Activated naive CD8-positive, alpha-beta T cell treated with anti-CD3 and anti-CD28 coated beads, Interleukin-2, amount 10 ng/mL, durations not matched to agents 7 days and 5 days (primary cell): Measurements from ENCODE around the gene SYTL1. TPM values are rescaled to one million over a fixed set of nuclear protein-coding genes. Genes with fewer than 3 reads are reported as not detected.

ENCODE experiments used
- ATAC-seq: fragments of 150-1000 bp; cut with Tn5 transposase; one replicate; pipeline ENCODE4 v1.10.0; 2021; ENCODE audit warnings: low read depth, moderate library complexity
- POLR2A ChIA-PET: fragments of 350-600 bp; sonication (Branson Sonifier 250); formaldehyde crosslinking; loops from one replicate; lab custom pipeline; 2021; ENCODE audit warnings: antibody characterized with exemption; lab: Charles Lee
- DNase-seq: peaks from one replicate; pipeline ENCODE4 v3.0.0; 2021
- H3K27ac Mint-ChIP-seq: one replicate; pipeline ENCODE4 v1.8.0; 2022; ENCODE audit warnings: mild to moderate bottlenecking, mixed read lengths
- H3K27me3 Mint-ChIP-seq: one replicate; pipeline ENCODE4 v1.8.0; 2022; ENCODE audit warnings: mild to moderate bottlenecking, moderate library complexity, mixed read lengths
- H3K36me3 Mint-ChIP-seq: one replicate; pipeline ENCODE4 v1.8.0; 2021; ENCODE audit warnings: mild to moderate bottlenecking, mixed read lengths
- H3K4me1 Mint-ChIP-seq: one replicate; pipeline ENCODE4 v1.8.0; 2021; ENCODE audit warnings: mixed read lengths
- H3K4me3 Mint-ChIP-seq: one replicate; pipeline ENCODE4 v1.8.0; 2022; ENCODE audit warnings: mild to moderate bottlenecking, moderate library complexity, mixed read lengths
- H3K9me3 Mint-ChIP-seq: one replicate; pipeline ENCODE4 v1.8.0; 2021; ENCODE audit warnings: mixed read lengths
- total RNA-seq, 2 experiments: library from RNA; stranded (reverse); gene quantifications; one replicate each; pipeline ENCODE4 v1.2.3, GENCODE V29; 2021

The SYTL1 gene
- total RNA-seq, 2 experiments from 2014 or later, result 103 to 105 TPM

DNA sequence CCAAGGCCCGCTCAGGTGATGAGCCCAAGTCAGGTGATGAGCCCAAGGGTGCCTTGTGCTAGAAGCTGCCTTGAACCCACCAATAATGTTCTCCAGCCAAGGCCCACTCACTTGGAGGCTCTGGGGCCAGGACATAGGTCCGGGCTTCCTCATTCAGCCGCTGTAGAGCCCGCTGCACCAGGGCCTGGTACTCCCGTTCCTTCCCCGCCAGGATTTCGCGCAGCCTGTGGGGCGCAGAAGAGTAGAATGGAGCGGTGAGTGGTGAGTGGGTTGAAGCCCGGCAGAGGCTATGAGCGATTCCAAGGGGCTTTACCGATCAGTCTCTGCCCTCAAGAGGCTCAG, 14.4 kb downstream of the SYTL1 start:
- ATAC-seq, result no peak
- H3K36me3 Mint-ChIP-seq, result no peaks in the 10 kb centered on the region
- H3K27me3 Mint-ChIP-seq, result peaks cover 6% of the 10 kb centered on the region
- peak overlapping the region; percentile 86 for H3K27ac Mint-ChIP-seq
- H3K4me1 Mint-ChIP-seq, result peaks cover 27% of the 10 kb centered on the region
- H3K9me3 Mint-ChIP-seq, result no peaks in the 10 kb centered on the region
- H3K4me3 Mint-ChIP-seq, result peak overlapping the region; percentile 48
- no peak for DNase-seq
- POLR2A ChIA-PET, result interaction anchor here (1.1 to 4.2 kb wide), 4 partner anchors 9 to 32 kb away, joined by 3 to 29 read pairs (median 14); partner anchors contain the start of genes MAP3K6 and SYTL1

DNA sequence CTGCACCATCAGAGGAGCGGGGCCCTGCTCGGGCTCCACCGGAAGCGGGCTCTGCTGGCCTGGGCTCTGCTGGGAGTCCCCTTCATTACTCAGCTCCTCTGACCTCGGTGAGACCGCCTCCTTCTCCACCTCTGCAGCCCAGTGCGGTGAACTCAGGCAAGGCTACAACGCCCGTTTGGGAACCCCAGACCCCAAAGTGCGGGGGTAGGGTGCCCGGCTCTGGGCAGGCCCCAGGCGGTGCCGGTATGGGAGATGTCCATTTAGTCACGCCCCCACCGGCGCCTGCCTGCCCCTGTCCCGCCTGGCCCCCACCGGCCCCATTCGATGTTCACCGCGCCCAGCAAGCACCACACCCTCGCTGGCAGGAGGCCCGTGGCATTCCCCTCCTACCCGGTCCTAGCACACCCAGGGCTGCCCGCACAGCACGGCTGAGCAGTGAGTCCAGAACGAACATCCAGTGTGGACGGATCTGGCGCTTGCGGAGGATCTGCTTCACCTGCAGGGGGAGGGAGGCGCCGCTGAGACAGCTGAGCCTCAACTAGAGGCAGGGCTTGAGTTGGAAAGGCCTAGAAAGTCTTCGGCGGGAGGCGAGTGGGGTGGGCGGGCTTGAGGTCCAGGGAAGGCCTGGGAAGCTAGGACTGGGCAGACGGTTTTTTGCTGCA, 14.9 kb downstream of the SYTL1 start:
- ATAC-seq (peak; percentile 23), DNase-seq (peak; percentile 49)
- H3K36me3 Mint-ChIP-seq, result no peaks in the 10 kb centered on the region
- H3K27me3 Mint-ChIP-seq, result peaks cover 6% of the 10 kb centered on the region
- H3K4me3 Mint-ChIP-seq, result peak overlapping the region; percentile 78
- peak overlapping the region; percentile 86 for H3K27ac Mint-ChIP-seq
- POLR2A ChIA-PET, result interaction anchor here (1.0 to 4.2 kb wide), 14 partner anchors 8 to 248 kb away, joined by 3 to 29 read pairs (median 4); partner anchors contain the start of genes MAP3K6 and SYTL1
- H3K4me1 Mint-ChIP-seq, result peaks cover 27% of the 10 kb centered on the region
- no peaks in the 10 kb centered on the region for H3K9me3 Mint-ChIP-seq

DNA sequence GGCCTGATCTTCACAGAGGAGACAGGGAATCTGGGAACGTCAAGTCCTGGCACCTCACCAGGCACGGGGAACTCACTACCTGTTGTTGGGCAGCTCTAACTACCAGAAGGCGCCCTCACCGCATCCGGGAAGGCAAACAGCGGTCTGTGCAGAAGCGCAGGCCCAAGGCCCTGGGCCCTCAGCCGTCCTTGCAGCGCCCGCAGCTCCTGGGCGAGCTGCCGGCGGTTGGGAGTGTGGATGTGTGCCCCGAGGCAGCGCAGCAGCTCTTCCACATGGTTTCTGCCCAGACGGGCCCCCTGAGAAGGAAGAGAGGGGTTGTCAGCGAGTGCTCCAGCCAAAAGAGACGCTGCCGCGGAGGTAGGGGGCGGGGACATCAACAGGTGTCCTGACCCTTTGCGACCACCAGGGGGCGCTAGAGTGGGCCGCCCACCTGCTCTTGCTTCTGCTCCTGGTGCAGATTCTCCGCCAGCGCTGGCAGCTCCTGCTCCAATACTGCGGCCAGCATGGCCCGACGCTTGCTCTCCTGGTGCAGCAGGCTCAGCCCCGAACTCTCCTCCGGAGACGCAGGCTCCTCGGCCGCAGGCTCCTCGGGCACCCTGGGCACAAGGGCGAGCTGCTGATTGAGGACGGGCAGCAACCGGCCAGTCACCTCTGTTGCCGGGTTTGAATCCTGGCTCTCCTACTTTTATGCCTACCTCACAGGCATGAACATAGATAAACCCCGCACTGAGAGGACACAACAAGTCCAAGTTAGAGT, 15.6 kb downstream of the SYTL1 start:
- Mint-ChIP-seq H3K9me3 (no peaks in the 10 kb centered on the region), H3K27ac (peak overlapping the region; percentile 86), H3K27me3 (peaks cover 6% of the 10 kb centered on the region), H3K4me1 (peaks cover 27% of the 10 kb centered on the region), H3K4me3 (peak overlapping the region; percentile 78), H3K36me3 (no peaks in the 10 kb centered on the region)
- POLR2A ChIA-PET, result interaction anchor here (0.5 to 4.2 kb wide), 13 partner anchors 9 to 247 kb away, joined by 3 to 29 read pairs (median 4); partner anchors contain the start of genes MAP3K6 and SYTL1
- DNase-seq, result peak; percentile 89
- peak; percentile 71 for ATAC-seq

DNA sequence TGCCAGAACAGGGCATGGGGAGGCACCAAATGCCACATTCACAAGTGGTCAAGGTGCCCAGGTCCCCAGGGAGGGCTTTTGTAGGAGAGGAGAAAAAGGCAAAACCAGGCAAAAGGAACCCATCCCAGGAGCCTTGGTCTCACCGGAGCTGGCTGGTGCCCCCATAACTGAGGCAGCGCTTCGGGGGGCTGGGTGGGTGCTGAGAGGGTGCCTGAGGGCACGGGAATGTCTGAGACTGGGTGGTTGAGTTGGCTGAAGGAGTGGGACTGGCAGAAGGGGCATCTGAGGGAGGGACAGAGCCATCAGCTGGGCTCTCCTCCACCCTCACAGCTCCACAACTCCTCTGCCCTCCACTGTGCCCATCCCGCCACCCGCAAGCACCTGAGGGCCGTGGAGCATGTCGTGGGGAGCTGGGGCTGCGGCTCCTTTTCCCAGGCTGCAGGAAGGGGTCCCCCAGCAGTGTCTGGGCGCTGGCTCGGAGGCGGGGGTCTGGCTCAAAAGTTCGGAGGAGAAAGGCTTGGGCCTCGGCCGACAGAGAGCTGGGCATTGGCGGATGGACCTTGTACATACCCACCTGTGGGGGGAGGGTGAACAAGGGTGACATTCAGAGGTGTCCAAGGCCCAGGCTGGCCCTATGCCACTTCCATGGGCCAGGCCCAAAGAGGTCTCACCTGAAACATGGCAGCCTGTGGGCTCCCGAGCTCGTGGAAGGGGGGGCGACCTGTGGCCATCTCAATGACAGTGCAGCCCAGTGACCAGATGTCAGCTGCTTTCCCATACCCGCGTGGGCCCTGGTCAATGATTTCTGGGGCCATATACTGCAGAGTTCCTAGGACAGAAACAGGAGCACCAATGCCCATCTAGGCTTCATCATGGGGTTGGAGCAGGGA, 16.5 kb downstream of the SYTL1 start:
- H3K27ac Mint-ChIP-seq, result no peak overlapping the region
- H3K4me3 Mint-ChIP-seq, result no peak overlapping the region
- POLR2A ChIA-PET, result interaction anchor here (0.6 to 3.6 kb wide), 10 partner anchors 8 to 247 kb away, joined by 3 to 23 read pairs (median 4); partner anchors contain the start of genes MAP3K6 and SYTL1
- H3K4me1 Mint-ChIP-seq, result peaks cover 27% of the 10 kb centered on the region
- peaks cover 6% of the 10 kb centered on the region for H3K27me3 Mint-ChIP-seq
- H3K9me3 Mint-ChIP-seq, result no peaks in the 10 kb centered on the region
- DNase-seq, result no peak
- no peaks in the 10 kb centered on the region for H3K36me3 Mint-ChIP-seq
- ATAC-seq, result no peak

GRCh38 chr1:27358928-27359313, 17.1 kb downstream of the SYTL1 start:
- H3K4me1 Mint-ChIP-seq, result peaks cover 31% of the 10 kb centered on the region
- POLR2A ChIA-PET, result interaction anchor here (0.6 to 3.6 kb wide), 4 partner anchors 14 to 17 kb away, joined by 3 to 23 read pairs (median 4); partner anchors contain the start of gene SYTL1
- no peaks in the 10 kb centered on the region for H3K36me3 Mint-ChIP-seq
- DNase-seq (no peak), ATAC-seq (no peak)
- H3K9me3 Mint-ChIP-seq, result no peaks in the 10 kb centered on the region
- peak overlapping the region; percentile 1 for H3K4me3 Mint-ChIP-seq
- H3K27ac Mint-ChIP-seq, result peak overlapping the region; percentile 17
- H3K27me3 Mint-ChIP-seq, result peaks cover 6% of the 10 kb centered on the region

- peak overlapping the region; percentile 63 for H3K4me3 Mint-ChIP-seq
- H3K36me3 Mint-ChIP-seq, result no peaks in the 10 kb centered on the region
- H3K9me3 Mint-ChIP-seq, result no peaks in the 10 kb centered on the region
- DNase-seq (no peak), ATAC-seq (no peak)
- peaks cover 31% of the 10 kb centered on the region for H3K4me1 Mint-ChIP-seq
- H3K27ac Mint-ChIP-seq, result peak overlapping the region; percentile 61
- peaks cover 6% of the 10 kb centered on the region for H3K27me3 Mint-ChIP-seq
- POLR2A ChIA-PET, result interaction anchor here (1.0 to 1.6 kb wide), 2 partner anchors 15 to 18 kb away, joined by 3 to 4 read pairs; partner anchors contain the start of gene SYTL1
Measured at GRCh38 chr1:27359822-27360158, 18.0 kb downstream of the SYTL1 start.

- Mint-ChIP-seq H3K27ac (peak overlapping the region; percentile 61), H3K27me3 (peaks cover 6% of the 10 kb centered on the region), H3K4me3 (peak overlapping the region; percentile 63), H3K4me1 (peaks cover 35% of the 10 kb centered on the region), H3K9me3 (no peaks in the 10 kb centered on the region), H3K36me3 (no peaks in the 10 kb centered on the region)
- DNase-seq (peak; percentile 65), ATAC-seq (peak; percentile 4)
- POLR2A ChIA-PET, result interaction anchor here (1.0 to 1.6 kb wide), 2 partner anchors 15 to 18 kb away, joined by 3 to 4 read pairs; partner anchors contain the start of gene SYTL1
Measured at GRCh38 chr1:27360159-27361043, 18.6 kb downstream of the SYTL1 start.

DNA sequence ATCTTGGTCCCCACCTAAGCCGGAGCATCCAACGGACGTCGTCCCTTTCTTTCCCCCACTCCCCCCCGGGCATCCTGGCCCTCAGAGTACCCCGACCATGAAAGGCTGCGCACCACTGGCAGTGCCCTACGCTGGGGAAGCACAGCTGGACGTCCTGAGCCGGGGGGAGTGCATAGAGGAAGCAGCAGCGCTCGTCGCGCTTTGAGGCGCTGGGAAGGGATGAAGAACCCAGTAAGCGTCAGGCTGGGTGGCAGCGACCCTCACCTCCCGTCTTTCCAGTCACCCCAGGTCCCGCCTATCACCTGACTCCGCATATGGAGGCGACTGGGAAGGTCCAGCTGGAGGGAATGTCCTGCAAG, 19.2 kb downstream of the SYTL1 start:
- Mint-ChIP-seq H3K4me3 (peak overlapping the region; percentile 19), H3K27me3 (peaks cover 6% of the 10 kb centered on the region), H3K4me1 (peaks cover 34% of the 10 kb centered on the region), H3K36me3 (no peaks in the 10 kb centered on the region), H3K9me3 (no peaks in the 10 kb centered on the region), H3K27ac (no peak overlapping the region)
- DNase-seq (no peak), ATAC-seq (no peak)
- POLR2A ChIA-PET, result no interaction called here

DNA sequence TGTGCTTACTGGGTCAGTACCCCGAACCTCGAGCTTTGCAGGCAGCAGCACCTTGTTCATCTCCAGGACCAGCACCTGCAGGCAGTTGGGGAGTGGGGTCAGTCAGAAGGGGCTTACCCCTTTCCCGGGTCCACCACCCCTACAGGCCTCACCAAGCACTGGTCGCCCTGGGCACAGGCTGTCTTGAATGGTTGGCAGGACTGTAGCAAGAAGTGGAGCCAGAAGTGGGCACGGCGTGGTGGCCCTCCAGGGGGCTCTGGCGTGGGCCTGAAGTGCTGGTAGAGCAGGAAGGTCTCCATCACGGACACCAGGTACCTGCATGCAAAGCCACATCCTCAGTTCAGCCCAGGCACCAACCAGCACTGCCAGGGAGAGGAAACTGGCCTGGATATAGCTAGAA, 19.7 kb downstream of the SYTL1 start:
- Mint-ChIP-seq H3K36me3 (no peaks in the 10 kb centered on the region), H3K9me3 (no peaks in the 10 kb centered on the region), H3K27me3 (peaks cover 6% of the 10 kb centered on the region), H3K27ac (no peak overlapping the region), H3K4me3 (no peak overlapping the region), H3K4me1 (peaks cover 30% of the 10 kb centered on the region)
- no peak for ATAC-seq
- POLR2A ChIA-PET, result no interaction called here
- DNase-seq, result no peak

DNA sequence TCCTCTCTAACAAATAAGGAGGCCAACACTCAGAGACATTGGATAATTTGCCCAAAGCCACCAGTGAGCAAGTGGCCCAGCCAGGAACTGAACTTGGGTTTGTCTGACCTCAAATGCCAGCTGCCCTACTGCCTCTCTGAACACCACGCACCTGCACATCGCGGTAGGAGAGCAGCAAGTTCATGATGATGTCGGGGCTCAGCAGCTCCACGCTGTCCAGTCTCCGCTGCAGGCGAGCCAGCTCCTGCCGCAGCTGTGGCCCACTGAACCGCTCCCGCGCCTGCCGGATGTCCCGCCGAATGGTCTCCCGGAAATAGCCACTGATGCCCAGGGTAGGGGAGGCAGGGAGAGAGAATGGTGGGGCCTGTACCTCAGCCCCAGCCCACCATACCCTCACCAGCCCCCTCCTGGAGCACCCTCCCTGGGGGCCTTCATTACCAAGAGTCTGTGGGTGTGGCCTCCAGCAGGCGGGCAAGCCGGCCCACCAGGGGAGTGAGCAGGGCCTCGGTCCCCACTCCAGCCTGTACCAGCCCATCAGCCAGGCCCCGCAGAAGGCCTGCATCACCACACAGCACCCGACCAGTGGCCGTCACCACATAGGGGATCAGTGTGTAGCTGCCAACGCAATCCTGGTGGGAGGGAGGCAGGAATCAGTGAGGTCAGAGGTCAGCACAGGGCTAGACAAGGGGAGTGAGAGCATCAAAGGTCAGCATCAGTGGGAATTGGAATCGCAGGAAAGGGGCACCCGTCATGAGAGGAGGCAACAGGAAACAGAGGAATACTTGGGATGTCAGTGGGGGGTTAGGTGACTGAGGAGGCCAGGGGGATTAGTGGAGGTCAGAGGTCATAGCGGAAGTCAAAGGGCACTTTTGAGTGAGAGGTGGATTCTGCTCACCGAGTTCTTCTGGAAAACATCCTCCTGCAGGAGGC, 22.2 kb downstream of the SYTL1 start:
- POLR2A ChIA-PET, result no interaction called here
- peak overlapping the region; percentile 7 for H3K27ac Mint-ChIP-seq
- no peak for DNase-seq
- peaks cover 34% of the 10 kb centered on the region for H3K4me1 Mint-ChIP-seq
- H3K36me3 Mint-ChIP-seq, result no peaks in the 10 kb centered on the region
- H3K4me3 Mint-ChIP-seq, result no peak overlapping the region
- no peaks in the 10 kb centered on the region for H3K9me3 Mint-ChIP-seq
- peaks cover 5% of the 10 kb centered on the region for H3K27me3 Mint-ChIP-seq
- no peak for ATAC-seq

- H3K36me3 Mint-ChIP-seq, result no peaks in the 10 kb centered on the region
- peaks cover 2% of the 10 kb centered on the region for H3K27me3 Mint-ChIP-seq
- peak overlapping the region; percentile 84 for H3K27ac Mint-ChIP-seq
- POLR2A ChIA-PET, result interaction anchor here (0.6 to 2.8 kb wide), 8 partner anchors 7 to 330 kb away, joined by 3 to 15 read pairs (median 5); no protein-coding TSS in a partner anchor
- peak overlapping the region; percentile 86 for H3K4me3 Mint-ChIP-seq
- H3K9me3 Mint-ChIP-seq, result no peaks in the 10 kb centered on the region
- peaks cover 35% of the 10 kb centered on the region for H3K4me1 Mint-ChIP-seq
- no peak for DNase-seq
- no peak for ATAC-seq
Measured at GRCh38 chr1:27364696-27365371, 23.0 kb downstream of the SYTL1 start.
